K562 (cell line): ENCODE data around the gene EIF3I. TPM values are rescaled to one million over a fixed set of nuclear protein-coding genes. Genes with fewer than 3 reads are reported as not detected.

Experiments used
- RCOR1 ChIP-seq, 2 experiments: IDR thresholded peaks; 2 replicates each; pipeline ENCODE4 v1.6.1; 2012; ENCODE audit warnings: low read depth in 2 of 2, low read length in 2 of 2, borderline replicate concordance in 1 of 2, improper control_type of control experiment in 1 of 2
- RERE ChIP-seq: sonication (generic); formaldehyde crosslinking; IDR thresholded peaks from 2 replicates; pipeline ENCODE4 v1.8.0; 2023; ENCODE audit warnings: missing genetic modification reagents, mild to moderate bottlenecking, borderline replicate concordance
- TCF7 ChIP-seq: sonication (generic); IDR thresholded peaks from 2 replicates; pipeline ENCODE4 v1.6.1; 2016; ENCODE audit warnings: antibody characterized with exemption, borderline replicate concordance
- THAP7 ChIP-seq: fragments of 250-450 bp; sonication (Bioruptor Pico); IDR thresholded peaks from 2 replicates; pipeline ENCODE4 v1.5.0; 2021
- ZNF175 ChIP-seq: fragments of 200-800 bp; sonication (Bioruptor generic); IDR thresholded peaks from 2 replicates; pipeline ENCODE4 v1.6.1; 2016; ENCODE audit warnings: low read depth, mild to moderate bottlenecking, missing genetic modification characterization, missing compliant biosample characterization
- polyA plus RNA-seq, 8 experiments: library from polyadenylated mRNA; depleted of rRNA in 4 of 8; stranded (reverse) in 5 of 8; unstranded in 3 of 8; fragments of >200 nt; fragmentation: Nextera tagmentation in 2 of 8; fragmentation: Illumina TruSeq in 1 of 8; extraction: Ambion mirVana in 2 of 8; extraction: Trizol in 1 of 8; gene quantifications; 2 replicates each; pipeline versions ENCODE4 v1.2.1 to v1.2.3, GENCODE V29; 2011 to 2014; ENCODE audit warnings: inconsistent platforms in 1 of 8, missing spikeins in 1 of 8
- total RNA-seq, 7 experiments: library from RNA; depleted of rRNA in 6 of 7; stranded (reverse); fragments of >200 nt in 6 of 7; fragmentation: Illumina TruSeq in 2 of 7; extraction: Trizol in 2 of 7; gene quantifications; 2 replicates each; pipeline versions ENCODE4 v1.2.1 to v1.2.3, GENCODE V29; 2011 to 2021; ENCODE audit warnings: low replicate concordance in 1 of 7

Gene EIF3I
- total and polyA plus RNA-seq, 9 of the 15 experiments (the other 6 are each of a cell fraction or from before 2014, with no cell fraction given) = 414 to 1,526 (median 635) TPM

GRCh38 chr1:32205401-32206370 is 16.5 kb upstream of the EIF3I start, which contains the start of gene IQCC (continued):
- TF ChIP-seq RERE (CRISPR knock-in tag) (no peak), RCOR1 (IDR thresholded peaks at IDR 0.05; ENCODE audit: borderline replicate concordance in 1 of 2, low read depth in 2 of 2, low read length in 2 of 2) (peak in 1 of 2 experiments; percentile 44; a peak in 2 of 4 replicates), TCF7 (peak; percentile 22; the same call in 1 of the 2 replicates), THAP7 (CRISPR knock-in tag) (0 out of 2 replicates have a peak, but pooled peaks have one; percentile 35), ZNF175 (no peak)
